ENCODE results near the gene RAB44. TPM values are rescaled to one million over a fixed set of nuclear protein-coding genes. Genes with fewer than 3 reads are reported as not detected.

RAB44 gene
- total and polyA plus RNA-seq, 12 donors = 0.03 to 0.16 TPM; not detected in 10

DNA sequence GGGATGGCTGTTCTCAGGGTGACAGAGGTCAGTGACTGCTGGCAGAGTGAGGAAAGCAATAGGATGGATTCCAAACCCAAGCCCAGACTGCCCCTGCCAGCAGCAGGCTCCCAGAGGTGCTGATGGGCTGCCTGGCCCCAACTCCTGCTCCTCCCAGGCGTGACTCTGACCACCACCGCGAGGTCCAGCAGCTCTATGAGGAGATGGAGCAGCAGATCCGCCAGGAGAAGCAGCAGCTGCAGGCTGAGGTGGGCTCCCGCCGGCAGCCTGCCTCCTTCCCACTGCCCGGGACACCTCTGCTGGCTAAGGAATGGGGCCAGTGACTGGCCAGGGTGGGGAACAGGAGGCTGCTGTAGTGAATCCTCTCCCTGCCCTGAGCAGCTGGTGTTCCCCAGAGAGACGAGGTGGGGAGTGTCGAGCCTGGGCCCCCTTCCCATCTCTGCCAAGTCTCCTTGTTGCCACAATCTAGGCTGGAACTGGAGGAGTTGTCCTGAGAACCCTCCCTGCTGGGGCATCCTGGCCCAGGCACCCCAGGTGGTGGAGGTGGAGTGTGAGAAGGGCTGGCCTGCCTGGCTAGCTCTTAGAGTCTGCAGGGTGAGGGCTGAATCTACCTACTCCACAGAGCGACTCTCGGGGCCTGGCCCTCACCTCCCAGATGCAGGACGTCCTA lies 20.4 kb downstream of the RAB44 start:
- H3K27ac ChIP-seq = no peak overlapping the region
- intact Hi-C loops (cut with DNase I) = no loop called here
- DNase-seq = no peak
- H3K4me3 ChIP-seq = no peak overlapping the region
- H3K4me1 ChIP-seq (replicated peaks in 1 of 2) = no peaks in the 10 kb centered on the region
- H3K9me3 ChIP-seq (replicated peaks in 1 of 3) = no peaks in the 10 kb centered on the region
- no peaks in the 10 kb centered on the region for H3K27me3 ChIP-seq
- 76 to 87% (median 83%) methylated on average over 9 to 12 of the region's 12 CpGs for WGBS, 4 donors
- H3K36me3 ChIP-seq (replicated peaks in 1 of 2) = no peaks in the 10 kb centered on the region
- TF ChIP-seq, protein P1, sequence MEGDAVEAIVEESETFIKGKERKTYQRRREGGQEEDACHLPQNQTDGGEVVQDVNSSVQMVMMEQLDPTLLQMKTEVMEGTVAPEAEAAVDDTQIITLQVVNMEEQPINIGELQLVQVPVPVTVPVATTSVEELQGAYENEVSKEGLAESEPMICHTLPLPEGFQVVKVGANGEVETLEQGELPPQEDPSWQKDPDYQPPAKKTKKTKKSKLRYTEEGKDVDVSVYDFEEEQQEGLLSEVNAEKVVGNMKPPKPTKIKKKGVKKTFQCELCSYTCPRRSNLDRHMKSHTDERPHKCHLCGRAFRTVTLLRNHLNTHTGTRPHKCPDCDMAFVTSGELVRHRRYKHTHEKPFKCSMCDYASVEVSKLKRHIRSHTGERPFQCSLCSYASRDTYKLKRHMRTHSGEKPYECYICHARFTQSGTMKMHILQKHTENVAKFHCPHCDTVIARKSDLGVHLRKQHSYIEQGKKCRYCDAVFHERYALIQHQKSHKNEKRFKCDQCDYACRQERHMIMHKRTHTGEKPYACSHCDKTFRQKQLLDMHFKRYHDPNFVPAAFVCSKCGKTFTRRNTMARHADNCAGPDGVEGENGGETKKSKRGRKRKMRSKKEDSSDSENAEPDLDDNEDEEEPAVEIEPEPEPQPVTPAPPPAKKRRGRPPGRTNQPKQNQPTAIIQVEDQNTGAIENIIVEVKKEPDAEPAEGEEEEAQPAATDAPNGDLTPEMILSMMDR (IDR thresholded peaks at IDR 0.05) = no peak
- TF ChIP-seq POLR2A (IDR thresholded peaks at IDR 0.05) = no peak

DNA sequence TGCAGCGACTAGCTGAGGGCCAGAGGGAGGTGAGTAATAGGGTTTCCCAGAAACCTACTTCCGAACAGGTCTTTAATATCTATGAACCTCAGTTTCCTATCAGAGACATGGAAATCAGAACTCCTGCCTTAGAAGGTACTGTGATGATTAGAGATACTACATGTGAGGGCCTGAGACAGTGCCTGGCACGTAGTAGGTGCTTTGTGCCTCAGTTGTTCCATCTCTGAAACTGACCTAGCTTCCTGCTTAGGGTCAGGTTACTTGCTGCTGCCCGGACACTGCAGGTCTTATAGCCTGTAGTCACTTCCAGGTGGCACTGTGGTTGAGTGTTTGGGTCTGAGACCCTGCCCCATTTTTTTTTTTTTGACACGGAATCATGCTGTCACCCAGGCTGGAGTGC lies 20.9 kb downstream of the RAB44 start:
- 65 to 73% (median 68%) methylated on average over 5 of the region's 5 CpGs for WGBS, 4 donors

DNA sequence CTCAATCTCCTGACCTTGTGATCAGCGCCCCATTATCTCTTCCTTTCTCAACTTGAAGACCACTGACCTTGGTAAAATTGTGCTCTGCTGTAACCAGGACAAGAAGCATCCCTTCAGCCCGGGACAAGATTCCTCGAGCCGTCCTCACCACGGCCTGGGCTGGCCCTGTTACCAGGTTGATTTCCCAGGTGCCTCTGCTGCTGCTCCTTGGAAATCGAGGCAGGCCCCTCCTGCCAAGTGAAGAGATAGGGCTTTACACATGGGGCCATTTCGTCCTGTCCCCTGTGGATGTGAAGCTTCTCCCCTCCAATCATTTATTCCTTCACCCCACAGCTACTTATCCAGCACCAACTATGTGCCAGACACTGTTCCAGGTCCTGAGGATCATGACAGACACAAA lies 21.5 kb downstream of the RAB44 start:
- no peak overlapping the region for H3K27ac ChIP-seq
- intact Hi-C loops (cut with DNase I) = no loop called here
- WGBS, 4 donors = 83 to 85% (median 84%) methylated on average over 7 of the region's 7 CpGs
- TF ChIP-seq POLR2A (IDR thresholded peaks at IDR 0.05) = no peak
- TF ChIP-seq, protein P1 (IDR thresholded peaks at IDR 0.05) = no peak
- no peaks in the 10 kb centered on the region for H3K9me3 ChIP-seq (replicated peaks in 1 of 3)
- H3K4me1 ChIP-seq (replicated peaks in 1 of 2) = no peaks in the 10 kb centered on the region
- H3K36me3 ChIP-seq (replicated peaks in 1 of 2) = no peaks in the 10 kb centered on the region
- DNase-seq = no peak
- H3K27me3 ChIP-seq = no peaks in the 10 kb centered on the region
- no peak overlapping the region for H3K4me3 ChIP-seq

More for the DNA sequence above, 20.9 kb downstream of the RAB44 start:
- Histone ChIP-seq H3K36me3 (replicated peaks in 1 of 2) (no peaks in the 10 kb centered on the region), H3K4me1 (replicated peaks in 1 of 2) (no peaks in the 10 kb centered on the region), H3K27me3 (no peaks in the 10 kb centered on the region), H3K27ac (no peak overlapping the region), H3K4me3 (no peak overlapping the region), H3K9me3 (replicated peaks in 1 of 3) (no peaks in the 10 kb centered on the region)
- intact Hi-C loops (cut with DNase I) = no loop called here
- no peak for DNase-seq
- TF ChIP-seq, protein P1 (IDR thresholded peaks at IDR 0.05) = no peak
- no peak for TF ChIP-seq POLR2A (IDR thresholded peaks at IDR 0.05)

DNA sequence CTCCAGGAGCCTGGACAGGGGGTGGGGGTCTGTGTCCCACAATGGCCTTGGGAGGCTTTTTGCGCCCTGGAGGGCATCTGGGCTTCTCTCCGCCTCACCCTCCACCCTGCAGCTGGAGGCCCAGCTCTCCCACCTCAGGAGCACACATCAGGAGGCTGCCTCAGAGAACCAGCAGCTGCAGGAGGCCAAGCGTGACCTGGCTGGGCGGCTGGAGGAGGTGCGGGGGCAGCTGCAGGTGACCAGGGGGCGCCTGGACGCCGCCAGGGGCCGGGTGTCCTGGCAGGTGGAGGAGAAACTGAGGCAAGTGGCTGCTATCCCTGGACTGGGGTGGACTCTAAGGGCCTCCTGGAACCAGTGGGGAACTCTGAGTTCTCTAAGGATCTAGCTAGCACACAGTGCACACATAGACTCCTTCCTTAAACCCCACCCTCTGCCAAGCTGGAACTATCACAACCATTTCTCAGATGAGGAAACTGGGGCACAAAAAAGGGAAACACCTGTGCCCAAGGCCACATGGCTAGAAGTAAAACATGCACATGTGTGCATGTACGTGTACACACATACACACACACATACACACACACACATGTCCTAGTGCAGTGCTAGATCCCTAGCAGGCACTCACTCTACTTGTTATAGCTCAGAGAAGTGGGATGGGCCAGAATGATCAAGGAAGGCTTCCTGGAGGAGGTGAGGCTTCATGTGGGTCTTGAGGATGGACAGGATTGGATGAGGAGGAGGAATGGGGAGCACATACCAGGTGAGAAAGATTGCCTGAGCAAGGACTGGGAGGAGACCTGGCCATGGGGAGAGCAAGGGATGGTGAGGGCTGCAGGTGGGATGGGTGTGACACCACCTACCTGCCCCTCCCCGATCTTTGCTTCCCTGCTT lies 22.9 kb downstream of the RAB44 start:
- Histone ChIP-seq H3K4me1 (replicated peaks in 1 of 2) (no peaks in the 10 kb centered on the region), H3K27me3 (no peaks in the 10 kb centered on the region), H3K36me3 (replicated peaks in 1 of 2) (no peaks in the 10 kb centered on the region), H3K4me3 (no peak overlapping the region), H3K9me3 (replicated peaks in 1 of 3) (no peaks in the 10 kb centered on the region), H3K27ac (no peak overlapping the region)
- no peak for TF ChIP-seq POLR2A (IDR thresholded peaks at IDR 0.05)
- no peak for DNase-seq
- intact Hi-C loops (cut with DNase I) = loop anchor here (5.0 to 10.0 kb wide), 3 partner anchors 98 to 306 kb away; no protein-coding TSS in a partner anchor
- 78 to 100% (median 88%) methylated on average over 2 to 11 of the region's 11 CpGs for WGBS, 4 donors

All from adrenal gland (tissue), 12 donors.